NCI-H1436 (cell line): Measurements from ENCODE around the gene DHX15.

ENCODE experiments used
- DNase-seq: peaks from one replicate; lab custom pipeline; 2025; lab: John Stamatoyannopoulos, UW

DHX15 gene

GRCh38 chr4:24584211-24584850 is at the start of gene DHX15:
Gene DHX15, minus strand, starts transcription at chr4:24584554. Its CDS starts 161 bp downstream, at chr4:24584393.
- peak; percentile 96 for DNase-seq

DNA sequence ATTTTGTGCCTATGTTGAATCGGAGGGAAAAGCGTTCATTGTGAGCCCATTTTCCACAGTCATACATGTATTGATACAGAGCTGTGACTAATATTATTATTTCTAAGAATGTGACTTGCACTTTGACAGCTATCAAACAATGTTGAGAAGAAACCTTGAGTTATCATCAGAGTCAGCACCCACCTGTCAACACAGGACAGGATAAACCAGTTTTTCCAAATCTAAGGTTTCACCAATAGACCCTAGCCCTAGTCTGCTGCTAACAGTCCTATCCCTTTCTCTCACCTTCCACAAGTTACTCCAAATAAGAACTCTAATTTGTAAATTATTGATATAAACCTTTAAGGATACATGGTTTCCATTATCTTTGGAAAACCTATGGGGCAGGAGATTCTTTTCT is 47.7 kb upstream of the DHX15 start:
- DNase-seq: no peak

GRCh38 chr4:24630937-24631336 is 46.6 kb upstream of the DHX15 start:
- no peak for DNase-seq

- no peak for DNase-seq
Observed at GRCh38 chr4:24625091-24625490, 40.7 kb upstream of the DHX15 start.

DNA sequence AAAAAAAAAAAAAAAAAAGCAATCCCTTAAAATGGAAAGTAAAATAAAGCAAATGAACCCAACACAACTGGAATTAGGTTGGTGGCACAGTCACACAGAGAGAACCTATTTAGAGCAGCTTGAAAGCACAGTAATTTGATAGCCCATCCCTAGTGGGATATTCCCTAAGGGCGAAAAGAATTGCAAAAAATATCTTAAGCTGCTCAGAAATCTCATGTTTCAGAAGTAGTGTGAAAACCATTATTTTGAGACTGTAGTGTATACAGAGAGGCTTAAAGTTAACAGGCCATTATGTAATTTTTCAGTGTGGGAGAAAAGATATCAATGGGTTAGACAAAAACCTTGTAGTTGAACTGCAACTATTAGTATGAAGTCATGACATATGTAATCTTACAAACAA is 40.0 kb upstream of the DHX15 start:
- DNase-seq: no peak

- no peak for DNase-seq
Observed at GRCh38 chr4:24622146-24622834, 37.9 kb upstream of the DHX15 start.

GRCh38 chr4:24615977-24616376 is 31.6 kb upstream of the DHX15 start:
- DNase-seq: no peak

DNA sequence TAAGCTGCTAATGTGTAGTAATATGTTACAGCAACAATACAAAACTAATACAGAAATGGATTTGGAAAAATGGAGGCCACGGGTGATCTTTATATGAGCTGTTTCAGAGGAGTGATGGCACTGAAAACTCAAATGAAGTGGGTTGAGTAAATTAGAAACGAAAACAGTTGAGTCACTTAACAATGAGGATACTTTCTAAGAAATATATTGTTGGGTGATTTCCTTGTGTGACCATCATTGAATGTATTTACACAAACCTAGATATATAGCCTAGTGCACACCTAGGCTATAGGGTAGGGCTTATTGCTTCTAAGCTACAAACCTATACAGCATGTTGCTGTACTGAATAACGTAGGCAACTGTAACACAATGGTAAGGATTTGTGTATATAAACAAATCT is 30.5 kb upstream of the DHX15 start:
- DNase-seq: no peak

- DNase-seq: no peak
Observed at GRCh38 chr4:24613502-24613901, 29.1 kb upstream of the DHX15 start.

DNA sequence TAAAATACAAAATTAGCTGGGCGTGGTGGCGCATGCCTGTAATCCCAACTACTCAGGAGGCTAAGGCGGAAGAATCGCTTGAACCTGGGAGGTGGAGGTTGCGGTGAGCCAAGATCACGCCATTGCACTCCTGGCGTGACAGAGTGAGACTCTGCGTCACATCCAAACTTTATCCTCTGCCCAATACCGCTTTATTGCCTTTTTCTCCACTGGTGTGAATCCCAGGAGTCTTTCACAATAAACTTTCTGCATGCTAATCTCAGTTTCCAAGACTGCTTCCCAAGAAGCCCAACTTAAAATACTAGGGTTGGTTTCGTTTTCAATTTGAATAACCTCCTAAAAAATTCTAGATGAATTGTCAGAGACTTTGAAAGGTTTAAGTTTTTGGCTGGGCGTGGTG is 27.2 kb upstream of the DHX15 start:
- no peak for DNase-seq

GRCh38 chr4:24607334-24607733 is 23.0 kb upstream of the DHX15 start:
- no peak for DNase-seq

GRCh38 chr4:24605216-24605615 is 20.9 kb upstream of the DHX15 start:
- DNase-seq: no peak

GRCh38 chr4:24604558-24605214 is 20.3 kb upstream of the DHX15 start:
- no peak for DNase-seq

GRCh38 chr4:24603343-24603742 is 19.0 kb upstream of the DHX15 start:
- DNase-seq: no peak

GRCh38 chr4:24601121-24601520 is 16.8 kb upstream of the DHX15 start:
- DNase-seq: no peak

- no peak for DNase-seq
Observed at GRCh38 chr4:24599275-24599674, 14.9 kb upstream of the DHX15 start.

- no peak for DNase-seq
Observed at GRCh38 chr4:24598025-24598424, 13.7 kb upstream of the DHX15 start.

- DNase-seq: no peak
Observed at GRCh38 chr4:24595659-24596058, 11.3 kb upstream of the DHX15 start.

DNA sequence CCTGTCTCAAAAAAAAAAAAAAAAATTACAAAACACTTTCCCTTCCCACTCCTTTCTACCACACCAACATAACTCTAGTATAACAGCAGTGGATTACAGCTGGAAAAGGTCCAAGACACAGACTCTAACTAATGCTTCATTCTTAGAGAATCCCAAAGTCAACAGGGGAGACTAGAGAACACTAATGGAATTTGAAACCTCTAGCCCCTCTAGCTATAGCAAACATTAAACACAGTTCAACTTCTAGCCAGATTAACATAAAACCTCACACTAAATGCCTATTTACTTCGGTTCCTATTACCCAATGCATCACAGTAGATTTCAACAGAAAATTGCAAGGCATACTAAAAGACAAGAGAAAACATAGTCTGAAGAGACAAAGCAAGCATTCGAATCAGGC is 10.5 kb upstream of the DHX15 start:
- DNase-seq: no peak

DNA sequence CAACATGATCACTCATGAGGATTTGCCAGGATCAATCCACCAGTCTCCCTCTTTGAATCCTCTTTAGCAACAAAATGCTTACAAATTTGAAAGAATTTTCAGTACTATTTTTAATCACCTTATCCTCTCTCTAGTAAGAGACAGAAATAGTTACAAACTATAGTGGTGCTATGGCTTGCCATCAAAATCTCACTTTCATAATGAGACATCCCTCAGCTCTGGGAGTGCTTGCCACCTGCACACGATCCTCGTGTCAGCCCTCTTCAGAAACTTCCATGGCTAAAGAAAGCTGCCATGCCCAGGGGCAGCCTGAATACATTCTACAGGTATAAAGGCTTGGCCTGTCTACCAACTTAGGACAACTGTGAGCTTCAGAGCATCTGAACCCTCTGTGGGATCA is 5.1 kb upstream of the DHX15 start:
- DNase-seq: no peak

DNA sequence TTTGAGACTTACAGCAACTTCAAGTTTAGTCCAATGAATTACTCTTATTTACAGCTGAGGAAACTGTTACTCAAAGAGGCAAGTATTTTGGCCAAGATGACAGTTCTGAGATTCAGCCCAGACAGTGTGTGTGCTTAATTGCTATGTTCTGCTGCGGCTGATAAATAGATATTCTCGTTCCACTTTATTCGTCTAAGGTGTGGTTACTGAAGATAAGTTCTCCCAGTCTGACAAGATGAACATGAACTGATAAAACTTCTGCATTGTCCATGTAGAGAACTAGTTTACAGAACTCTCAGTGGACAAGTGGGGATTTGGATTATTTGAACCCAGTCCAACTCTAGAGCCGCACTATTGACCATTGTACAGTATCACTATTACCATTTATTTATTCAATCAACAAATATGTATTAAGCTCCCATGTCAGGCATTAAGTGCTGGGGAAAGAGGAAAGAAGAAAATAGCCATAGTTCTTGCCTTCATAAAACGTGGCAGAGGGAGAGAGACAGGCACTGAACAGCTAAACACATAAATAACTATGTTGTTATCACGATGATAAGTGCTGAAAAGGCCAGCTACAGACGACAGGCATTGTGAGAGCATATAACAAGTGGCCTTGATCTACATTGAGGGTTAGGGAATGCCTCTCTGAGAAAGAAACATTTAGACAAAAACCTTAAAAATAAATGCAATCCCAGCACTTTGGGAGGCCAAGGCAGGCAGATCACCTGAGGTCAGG is 4.0 kb upstream of the DHX15 start:
- no peak for DNase-seq

- DNase-seq: peak; percentile 34
Observed at GRCh38 chr4:24583451-24584210, 723 bp downstream of the DHX15 start.
